Lung (tissue), 12 donors: ENCODE measurements around the gene ANKS1A. TPM values are rescaled to one million over a fixed set of nuclear protein-coding genes. Genes with fewer than 3 reads are reported as not detected.

ENCODE experiments used
- ATAC-seq: fragments of 200-7000 bp; cut with Tn5 transposase; one replicate; pipeline ENCODE4 v1.9.1; 2020; ENCODE audit warnings: moderate number of reproducible peaks; ENCODE audit not compliant: insufficient read depth, low FRiP score
- DNase-seq, 3 donors: peaks; one replicate each; pipeline ENCODE4 v3.0.0-alpha.2; 2013 to 2017
- H3K27ac ChIP-seq, 2 donors: one replicate each; pipeline ENCODE4 v1.5.1; 2013; ENCODE audit warnings: mild to moderate bottlenecking in 2 of 2, moderate library complexity in 2 of 2, control low read depth in 1 of 2, inconsistent platforms in 1 of 2, low read depth in 1 of 2, low read length in 1 of 2
- H3K27me3 ChIP-seq, 3 donors: one replicate each; pipeline ENCODE4 v1.5.1; 2013; ENCODE audit warnings: low read length in 2 of 3; ENCODE audit not compliant: control insufficient read depth in 3 of 3, insufficient read depth in 3 of 3
- H3K36me3 ChIP-seq, 4 donors: one replicate each; pipeline ENCODE4 v1.5.1; 2013; ENCODE audit warnings: low read length in 4 of 4, mild to moderate bottlenecking in 1 of 4, moderate library complexity in 1 of 4; ENCODE audit not compliant: control insufficient read depth in 4 of 4, insufficient read depth in 4 of 4
- H3K4me1 ChIP-seq, 5 donors: one replicate each; pipeline ENCODE4 v1.5.1; 2013; ENCODE audit warnings: low read length in 5 of 5, mild to moderate bottlenecking in 2 of 5, moderate library complexity in 1 of 5; ENCODE audit not compliant: control insufficient read depth in 5 of 5, insufficient read depth in 5 of 5
- H3K4me3 ChIP-seq: one replicate; pipeline ENCODE4 v1.5.1; 2013; ENCODE audit warnings: mild to moderate bottlenecking, control low read depth, moderate library complexity
- H3K9ac ChIP-seq, 2 donors: one replicate each; pipeline ENCODE4 v1.5.1; 2013; ENCODE audit warnings: low read length in 2 of 2, control low read depth in 1 of 2; ENCODE audit not compliant: insufficient read depth in 1 of 2
- H3K9me3 ChIP-seq, 4 donors: one replicate each; pipeline ENCODE4 v1.5.1; 2013; ENCODE audit warnings: low read length in 3 of 4, mild to moderate bottlenecking in 1 of 4, moderate library complexity in 1 of 4; ENCODE audit not compliant: control insufficient read depth in 4 of 4, insufficient read depth in 3 of 4
- WGBS, 2 donors: extraction: QIAGEN DNeasy Blood & Tissue Kit; methylation state at CpG; one replicate each; pipeline ENCODE4 v1.1.7; 2013; 5-methylcytosine and 5-hydroxymethylcytosine counted together
- polyA plus RNA-seq, 2 donors: library from polyadenylated mRNA; stranded (reverse); fragments of 200-250 nt; gene quantifications; one replicate each; pipeline ENCODE4 v1.2.1, GENCODE V29; 2013
- total RNA-seq, 2 donors: library from RNA; depleted of rRNA in 1 of 2; stranded (reverse); fragments of >200 nt in 1 of 2; gene quantifications; one replicate each; pipeline ENCODE4 v1.2.1, GENCODE V29; 2014 to 2021
- TF ChIP-seq, protein P1 (sequence below): IDR thresholded peaks from 2 replicates; pipeline ENCODE4 v1.5.1; 2012; ENCODE audit warnings: mild to moderate bottlenecking; ENCODE audit errors: control extremely low read depth, extremely low read depth
- donor health status: control.
- donor health status: control.
- donor health status: Bipolar disorder and iron deficiency.
- donor health status: healthy.
- donor health status: DM: yes; HTN: yes; CAD: no.

ANKS1A gene
- total and polyA plus RNA-seq, 4 donors = 10.4 to 40.6 (median 24.3) TPM

- H3K4me1 ChIP-seq = peaks cover 0 to 11% (median 7%) of the 10 kb centered on the region in 5 donors
- H3K36me3 ChIP-seq = peaks cover 0 to 47% (median 22%) of the 10 kb centered on the region in 4 donors
- DNase-seq (no peak), ATAC-seq (no peak)
- H3K4me3 ChIP-seq = no peak overlapping the region
- WGBS, 2 donors = 94 to 96% methylated on average over 10 of the region's 10 CpGs
- no peaks in the 10 kb centered on the region for H3K27me3 ChIP-seq
- TF ChIP-seq, protein P1, sequence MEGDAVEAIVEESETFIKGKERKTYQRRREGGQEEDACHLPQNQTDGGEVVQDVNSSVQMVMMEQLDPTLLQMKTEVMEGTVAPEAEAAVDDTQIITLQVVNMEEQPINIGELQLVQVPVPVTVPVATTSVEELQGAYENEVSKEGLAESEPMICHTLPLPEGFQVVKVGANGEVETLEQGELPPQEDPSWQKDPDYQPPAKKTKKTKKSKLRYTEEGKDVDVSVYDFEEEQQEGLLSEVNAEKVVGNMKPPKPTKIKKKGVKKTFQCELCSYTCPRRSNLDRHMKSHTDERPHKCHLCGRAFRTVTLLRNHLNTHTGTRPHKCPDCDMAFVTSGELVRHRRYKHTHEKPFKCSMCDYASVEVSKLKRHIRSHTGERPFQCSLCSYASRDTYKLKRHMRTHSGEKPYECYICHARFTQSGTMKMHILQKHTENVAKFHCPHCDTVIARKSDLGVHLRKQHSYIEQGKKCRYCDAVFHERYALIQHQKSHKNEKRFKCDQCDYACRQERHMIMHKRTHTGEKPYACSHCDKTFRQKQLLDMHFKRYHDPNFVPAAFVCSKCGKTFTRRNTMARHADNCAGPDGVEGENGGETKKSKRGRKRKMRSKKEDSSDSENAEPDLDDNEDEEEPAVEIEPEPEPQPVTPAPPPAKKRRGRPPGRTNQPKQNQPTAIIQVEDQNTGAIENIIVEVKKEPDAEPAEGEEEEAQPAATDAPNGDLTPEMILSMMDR = no peak
- H3K27ac ChIP-seq = no peak overlapping the region
- no peak overlapping the region for H3K9ac ChIP-seq
- H3K9me3 ChIP-seq = no peaks in the 10 kb centered on the region
Measured at GRCh38 chr6:35090734-35091133, 201.7 kb downstream of the ANKS1A start.

DNA sequence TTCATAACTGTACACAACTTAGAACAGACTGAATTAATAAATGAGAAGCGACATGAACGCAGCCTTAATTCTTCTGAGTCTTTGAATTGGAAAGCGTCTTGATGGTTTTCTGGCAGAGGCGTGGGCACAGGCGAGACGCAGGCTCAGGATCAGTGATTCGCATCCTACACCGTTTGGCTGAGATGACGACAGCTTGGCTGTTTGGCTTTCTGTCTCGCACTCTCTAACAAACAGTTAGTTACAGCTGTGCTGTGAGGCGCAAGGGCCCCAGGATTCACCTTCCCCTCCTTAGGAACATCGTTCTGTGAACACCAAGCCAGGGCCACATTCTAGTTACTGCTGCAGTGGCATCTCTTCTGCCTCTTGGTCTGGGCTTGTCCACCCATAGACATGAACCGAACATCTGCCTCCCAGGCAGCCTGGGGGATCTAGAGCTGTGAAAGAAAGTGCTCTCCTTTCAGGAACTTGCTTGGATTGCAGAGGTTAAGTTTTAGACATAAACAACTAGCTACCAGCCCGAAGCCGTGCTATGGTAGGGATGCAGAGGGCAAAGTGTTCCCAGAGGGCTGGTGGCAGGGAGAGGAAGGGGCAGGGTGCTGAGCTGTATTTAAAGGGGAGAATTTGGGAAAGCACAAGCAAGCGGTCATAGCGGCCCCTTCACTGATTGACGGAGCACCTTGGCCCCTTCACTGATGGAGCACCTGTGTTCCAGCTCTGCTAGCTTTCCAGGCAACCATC lies 202.5 kb downstream of the ANKS1A start:
- Histone ChIP-seq H3K36me3 (peaks cover 0 to 40% (median 20%) of the 10 kb centered on the region in 4 donors), H3K9ac (no peak overlapping the region), H3K4me1 (peaks cover 0 to 17% (median 11%) of the 10 kb centered on the region in 5 donors), H3K9me3 (no peaks in the 10 kb centered on the region), H3K27me3 (no peaks in the 10 kb centered on the region), H3K27ac (no peak overlapping the region), H3K4me3 (no peak overlapping the region)
- 96 to 98% methylated on average over 18 of the region's 18 CpGs for WGBS, 2 donors
- DNase-seq (no peak), ATAC-seq (no peak)
- TF ChIP-seq, protein P1 = no peak

DNA sequence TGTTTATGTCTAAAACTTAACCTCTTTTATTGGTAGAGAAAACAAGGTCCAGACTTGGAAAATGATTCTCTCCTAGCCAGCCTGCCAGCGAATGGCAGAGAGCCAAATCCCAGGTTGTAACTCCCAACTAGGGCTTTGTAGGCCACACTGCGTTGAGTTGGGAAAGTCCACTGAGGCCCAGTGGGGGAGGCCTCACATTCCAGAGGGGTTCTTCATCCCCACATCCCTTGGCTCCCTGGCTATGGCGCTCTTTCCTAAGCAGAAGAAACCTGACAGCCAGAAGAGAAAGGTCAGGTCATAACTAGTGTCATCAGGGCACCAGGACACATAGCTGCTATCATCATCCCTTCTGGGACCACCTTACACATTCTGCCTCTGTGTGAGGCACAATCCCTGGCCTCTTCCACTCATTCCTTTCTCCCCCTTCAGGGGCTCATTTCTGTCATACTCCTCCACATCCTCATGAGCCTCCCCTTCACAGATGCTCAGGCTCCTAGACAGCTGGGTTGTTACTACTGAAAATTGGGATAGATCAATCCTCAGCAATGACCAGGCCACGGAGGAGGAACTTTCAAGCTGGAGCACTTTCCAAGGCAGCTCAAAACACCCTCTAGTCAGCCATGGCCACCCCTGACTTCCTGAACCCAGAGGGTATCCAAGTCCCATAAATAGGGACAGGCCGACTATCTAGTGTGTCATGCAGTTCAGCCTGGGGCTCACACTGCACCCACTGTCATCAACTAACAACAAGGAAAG lies 203.5 kb downstream of the ANKS1A start:
- H3K4me3 ChIP-seq = no peak overlapping the region
- no peaks in the 10 kb centered on the region for H3K9me3 ChIP-seq
- peaks cover 0 to 29% (median 18%) of the 10 kb centered on the region in 4 donors for H3K36me3 ChIP-seq
- H3K9ac ChIP-seq = no peak overlapping the region
- peaks cover 0 to 19% (median 11%) of the 10 kb centered on the region in 5 donors for H3K4me1 ChIP-seq
- TF ChIP-seq, protein P1 = no peak
- DNase-seq = no peak
- no peak for ATAC-seq
- H3K27ac ChIP-seq = peak overlapping the region; percentile 17 to 46
- 79 to 88% methylated on average over 5 of the region's 5 CpGs for WGBS, 2 donors
- H3K27me3 ChIP-seq = no peaks in the 10 kb centered on the region
